Posterior cingulate gyrus (tissue), 11 donors: ENCODE measurements around the gene DMXL1.
"Not testable (repeated sequence)": the region's sequence is repeated elsewhere in the genome, so short reads cannot be mapped to it uniquely, and the experiment has no call there.

Experiments
- DNase-seq, 10 donors: peaks; one replicate each; pipeline versions ENCODE4 v3.0.0 to v3.0.0-alpha.2; 2020 to 2021; ENCODE audit warnings: mixed read lengths in 3 of 10
- intact Hi-C: fragments of 100-400 bp; cut with DNase I; formaldehyde crosslinking; loops from one replicate; pipeline ENCODE4 v1.15.1; 2023

Gene DMXL1

DNA sequence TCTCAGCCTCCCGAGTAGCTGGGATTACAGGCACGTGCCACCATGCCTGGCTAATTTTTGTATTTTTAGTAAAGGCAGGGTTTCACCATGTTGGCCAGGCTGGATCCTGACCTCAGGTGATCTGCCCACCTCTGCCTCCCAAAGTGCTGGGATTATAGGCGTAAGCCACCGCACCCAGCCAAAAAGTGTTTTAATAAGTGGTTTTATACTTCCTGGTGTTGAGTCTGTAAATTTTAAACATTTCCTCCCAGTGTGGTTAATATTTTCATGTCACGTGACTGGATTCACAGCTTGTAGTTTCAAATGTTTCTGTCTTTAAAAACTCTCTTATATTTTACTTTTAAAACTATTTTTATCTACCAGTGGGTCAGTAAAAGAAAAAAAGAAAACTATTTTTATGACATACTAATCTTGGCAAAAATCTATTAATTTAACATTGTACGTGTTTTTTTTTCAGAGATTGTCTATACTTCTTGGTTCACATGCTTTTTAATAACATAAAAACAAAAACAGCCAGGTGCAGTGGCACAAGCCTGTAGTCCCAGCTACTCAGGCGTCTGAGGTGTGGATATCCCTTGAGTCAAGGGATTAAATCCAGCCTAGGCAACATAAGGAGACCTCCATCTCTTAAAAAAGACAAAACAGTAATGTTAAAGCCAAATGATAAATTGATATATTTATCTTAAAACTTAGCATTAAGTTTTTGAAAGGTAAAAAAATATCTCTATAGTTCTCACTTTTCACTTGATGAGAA is 117.1 kb downstream of the DMXL1 start:
- intact Hi-C loops = no loop called here
- peak in 1 of 10 donors; percentile 57 for DNase-seq

DNA sequence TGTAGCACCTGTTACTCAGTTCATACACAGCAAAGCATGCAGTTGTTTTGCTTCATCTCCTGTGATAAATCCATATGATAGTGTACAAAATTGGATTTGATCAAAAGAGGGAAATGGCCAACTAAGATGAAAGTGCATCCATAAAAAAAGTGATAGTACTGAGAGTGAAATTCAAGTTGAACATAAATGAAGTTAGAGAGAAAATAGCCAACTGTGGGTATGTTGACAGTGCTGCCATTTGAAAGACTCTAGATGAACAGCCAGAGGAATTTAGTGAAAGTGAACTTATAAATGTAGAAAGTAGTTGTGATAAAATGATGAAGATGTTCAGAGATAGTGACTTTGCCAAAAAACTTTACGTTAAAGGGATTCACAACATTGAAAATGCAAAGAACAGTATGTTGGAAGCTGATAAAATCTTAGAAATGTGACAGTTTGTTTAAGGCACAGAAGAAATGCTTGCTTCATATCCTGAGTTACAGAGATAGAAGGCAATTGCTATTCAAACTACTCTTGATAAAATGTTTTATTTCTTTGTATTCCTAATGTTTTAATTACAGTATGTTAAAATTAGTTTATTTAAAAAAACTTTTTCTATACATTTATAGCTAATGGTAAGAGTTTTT is 119.7 kb downstream of the DMXL1 start:
- intact Hi-C loops = no loop called here

DNA sequence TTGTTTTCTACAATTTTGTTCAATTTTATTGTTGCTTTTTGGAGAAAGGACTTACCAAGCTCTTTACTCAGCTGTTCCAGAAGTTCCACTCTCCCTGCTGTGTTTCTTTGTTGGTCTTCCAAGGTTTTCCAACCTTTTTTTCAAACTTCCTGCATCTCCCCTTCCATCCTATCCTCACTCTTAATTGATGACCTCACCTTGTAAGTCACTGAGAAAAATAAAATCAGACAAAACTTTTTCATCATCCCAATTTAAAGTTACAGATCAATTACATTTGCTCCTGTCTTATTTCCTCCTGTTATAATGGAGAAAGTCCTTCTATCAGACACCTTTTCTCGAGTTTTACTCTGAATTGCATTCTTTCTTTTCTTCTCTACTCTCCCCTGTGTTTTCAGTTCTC is 121.1 kb downstream of the DMXL1 start:
- intact Hi-C loops = no loop called here
- no peak for DNase-seq

More for the DNA sequence above, 119.7 kb downstream of the DMXL1 start:
- DNase-seq = no peak

DNA sequence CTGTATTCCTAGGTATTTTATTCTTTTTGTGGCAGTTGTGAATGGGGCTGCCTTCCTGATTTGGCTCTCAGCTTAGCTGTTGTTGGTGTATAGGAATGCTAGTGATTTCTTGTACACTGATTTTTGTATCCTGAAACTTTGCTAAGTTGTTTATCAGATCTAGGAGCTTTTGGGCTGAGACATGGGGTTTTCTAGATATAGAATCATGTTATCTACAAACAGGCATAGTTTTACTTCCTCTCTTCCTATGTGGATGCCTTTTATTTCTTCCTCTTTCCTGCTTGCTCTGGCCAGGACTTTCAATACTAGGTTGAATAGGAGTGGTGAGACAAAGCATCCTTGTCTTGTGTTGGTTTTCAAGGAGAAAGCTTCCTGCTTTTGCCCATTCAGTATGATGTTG is 129.9 kb downstream of the DMXL1 start:
- intact Hi-C loops = no loop called here
- no peak for DNase-seq

DNA sequence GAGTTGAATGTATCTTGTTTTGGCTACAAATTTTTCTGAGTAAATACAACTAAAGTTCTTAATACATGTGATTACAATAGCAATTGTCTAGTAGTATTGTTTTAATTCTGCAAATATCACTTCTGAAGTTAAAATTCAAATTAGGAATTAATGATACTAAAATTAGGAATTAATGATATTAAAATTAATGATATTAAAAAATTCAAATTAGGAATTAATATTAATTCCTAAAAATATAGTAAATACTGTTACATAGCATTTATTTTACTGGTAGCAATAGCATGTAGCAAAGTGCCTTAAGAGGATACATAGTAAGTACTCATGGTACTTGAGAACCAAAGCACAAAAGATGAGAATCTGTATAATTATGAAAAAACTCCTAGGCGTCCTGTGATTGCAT is 136.2 kb downstream of the DMXL1 start:
- intact Hi-C loops = no loop called here
- DNase-seq = no peak

DNA sequence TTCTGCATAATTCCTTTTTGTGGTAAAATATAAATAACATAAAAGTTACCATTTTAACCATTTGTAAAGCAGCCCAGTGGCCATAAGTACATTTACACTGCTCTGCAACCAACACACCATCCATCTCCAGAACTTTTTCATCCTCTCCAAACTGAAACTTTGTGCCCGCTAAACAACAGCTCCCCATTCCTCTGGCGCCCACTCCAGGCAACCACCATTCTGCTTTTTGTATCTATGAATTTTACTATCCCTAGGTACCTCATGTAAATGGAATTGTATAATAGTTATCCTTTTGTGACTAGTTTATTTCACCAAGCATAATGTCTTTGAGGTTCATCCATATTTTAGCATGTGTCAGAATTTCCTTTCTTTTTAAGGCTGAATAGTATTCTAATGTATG is 141.1 kb downstream of the DMXL1 start:
- DNase-seq = no peak
- intact Hi-C loops = no loop called here

DNA sequence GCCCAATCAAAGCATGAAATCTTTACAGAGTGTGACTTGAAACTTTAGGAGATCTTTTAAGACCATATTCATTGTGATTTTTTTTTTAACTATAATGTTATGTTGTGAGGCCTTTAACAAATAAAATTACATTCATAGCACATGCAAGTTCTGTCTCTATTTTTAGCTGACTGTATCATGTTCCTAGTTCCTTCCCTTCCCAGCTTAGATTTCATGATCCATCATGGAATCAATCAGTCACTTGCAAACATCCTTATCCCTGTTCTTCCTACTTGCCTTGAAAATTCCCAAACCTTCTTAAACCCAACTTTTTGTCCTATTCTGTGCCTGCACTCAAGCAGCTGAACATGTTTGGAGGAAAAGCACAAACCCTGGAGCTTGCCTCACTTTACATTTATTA is 141.8 kb downstream of the DMXL1 start:
- intact Hi-C loops = no loop called here
- DNase-seq = no peak

DNA sequence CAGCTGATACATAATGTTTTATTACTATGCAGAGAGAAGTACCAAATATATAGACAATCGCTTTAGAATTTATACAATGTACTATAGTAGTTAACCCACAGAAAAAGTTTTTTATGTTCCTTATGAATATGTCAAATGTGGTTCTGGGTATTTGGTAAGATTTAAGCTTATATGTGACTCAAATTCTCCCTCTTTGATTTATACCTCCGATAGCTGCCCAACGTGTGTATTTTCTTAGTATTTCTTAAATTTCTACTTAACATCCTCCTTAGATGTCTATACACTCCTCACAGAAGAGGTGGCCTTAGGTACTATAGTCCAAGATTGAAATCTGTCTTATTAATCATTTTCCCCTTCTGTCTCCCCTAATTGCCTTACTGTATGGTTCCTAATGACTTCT is 146.3 kb downstream of the DMXL1 start:
- intact Hi-C loops = no loop called here
- no peak for DNase-seq

DNA sequence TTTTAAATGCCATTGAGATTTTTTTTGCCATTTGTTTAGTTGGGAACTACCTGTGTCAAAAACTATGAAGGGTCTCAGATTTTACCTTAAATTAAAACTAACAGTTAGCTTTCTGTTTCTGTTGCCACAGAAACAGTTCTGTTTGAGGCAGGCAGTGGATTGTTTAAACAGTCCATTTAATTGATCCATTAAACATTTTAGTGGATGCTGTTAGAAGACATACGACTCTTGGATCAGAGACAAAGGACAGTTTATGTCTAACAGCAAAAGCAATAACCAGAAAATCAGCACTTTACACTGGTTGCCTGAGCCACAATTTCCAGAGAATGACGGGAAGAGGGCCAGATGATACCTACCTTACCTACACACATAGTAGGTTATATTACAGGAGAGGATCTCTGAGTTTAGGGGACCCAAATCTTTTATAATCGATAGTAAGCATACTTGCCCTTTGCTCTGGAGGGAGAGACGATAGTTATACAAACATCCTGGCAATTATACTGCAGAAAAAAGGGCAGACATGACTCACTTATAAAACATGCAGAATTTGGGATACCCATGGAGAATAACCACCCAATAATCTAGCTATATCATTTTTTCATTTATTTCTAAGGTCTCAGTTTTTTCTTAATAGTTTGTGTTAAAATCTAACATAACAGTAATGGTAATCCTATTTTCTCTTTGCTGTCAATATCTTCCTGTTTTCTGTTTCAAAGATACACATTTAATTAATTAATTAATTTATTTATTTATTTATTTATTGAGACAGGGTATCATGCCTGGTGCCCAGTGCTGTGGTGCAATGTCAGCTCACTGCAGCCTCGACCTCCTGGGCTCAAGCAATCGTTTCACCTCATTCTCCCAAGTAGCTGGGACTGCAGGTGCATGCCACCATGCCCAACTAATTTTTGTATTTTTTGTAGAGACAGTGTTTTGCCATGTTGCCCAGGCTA is 148.2 kb downstream of the DMXL1 start:
- intact Hi-C loops = no loop called here
- no peak for DNase-seq

DNA sequence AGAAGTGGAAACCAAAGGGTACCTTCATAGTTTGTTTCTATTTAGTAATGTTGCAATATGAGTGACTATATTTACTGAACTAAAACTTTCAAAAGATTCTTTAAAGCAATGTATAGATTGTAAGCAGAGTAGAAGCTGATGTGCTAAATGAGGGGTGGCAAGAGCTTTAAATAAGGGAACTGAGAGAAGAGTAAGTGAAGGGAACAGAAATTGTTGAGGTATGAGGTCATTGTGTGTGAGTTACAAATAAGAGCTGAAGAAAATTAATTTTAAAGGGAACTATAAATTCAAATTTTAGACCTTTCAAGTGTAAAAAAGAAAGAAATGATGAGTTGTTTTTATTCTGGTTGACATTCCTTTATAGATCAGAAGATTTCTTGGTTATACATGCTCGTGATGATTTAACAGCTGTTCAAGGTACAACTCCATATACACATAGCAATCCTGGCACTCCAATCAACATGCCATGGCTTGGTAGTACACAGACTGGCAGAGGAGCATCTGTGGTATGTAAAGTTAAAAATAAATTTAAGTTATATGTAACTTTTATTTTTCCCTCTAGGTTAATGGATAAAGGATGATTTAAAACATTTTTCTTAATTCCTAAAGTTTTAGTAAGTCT is 149.8 kb downstream of the DMXL1 start:
- no peak for DNase-seq
- intact Hi-C loops = no loop called here

DNA sequence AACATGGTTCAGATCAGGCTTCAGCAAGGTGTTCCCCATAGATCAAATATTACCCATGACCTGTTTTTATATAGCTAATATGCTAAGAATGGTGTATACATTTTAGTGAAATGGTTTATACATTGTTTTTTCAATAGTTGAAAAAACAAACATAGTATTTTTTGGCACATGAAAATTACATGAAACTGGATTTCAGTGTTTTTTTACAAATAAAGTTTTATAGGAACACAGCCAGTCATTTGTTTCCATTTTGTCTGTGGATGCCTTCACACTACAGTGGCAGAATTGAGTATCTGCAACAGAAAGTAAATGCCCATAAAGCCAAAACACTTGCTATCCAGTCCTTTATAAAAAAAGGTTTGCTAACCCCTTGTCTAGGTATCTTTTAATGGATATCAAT is 150.4 kb downstream of the DMXL1 start:
- intact Hi-C loops = no loop called here
- DNase-seq = no peak

DNA sequence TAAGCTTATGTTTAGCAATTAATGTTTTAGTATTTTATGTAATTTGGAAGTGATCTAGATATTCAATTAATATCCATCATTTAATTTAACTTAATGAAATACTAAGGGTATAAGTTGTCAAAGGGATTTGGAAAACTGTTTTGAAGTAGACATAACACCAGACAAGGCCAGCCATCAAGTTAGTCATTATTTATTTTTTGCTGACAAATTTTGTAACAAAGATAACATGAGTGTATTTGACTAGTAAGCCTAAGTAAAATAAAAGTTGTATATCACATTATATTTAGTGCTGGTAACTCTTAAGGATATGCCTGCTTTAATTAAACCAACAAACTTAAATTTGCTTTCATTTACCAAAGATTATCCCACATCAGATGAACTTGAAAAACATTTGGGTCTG is 159.1 kb downstream of the DMXL1 start:
- intact Hi-C loops = no loop called here
- no peak for DNase-seq

DNA sequence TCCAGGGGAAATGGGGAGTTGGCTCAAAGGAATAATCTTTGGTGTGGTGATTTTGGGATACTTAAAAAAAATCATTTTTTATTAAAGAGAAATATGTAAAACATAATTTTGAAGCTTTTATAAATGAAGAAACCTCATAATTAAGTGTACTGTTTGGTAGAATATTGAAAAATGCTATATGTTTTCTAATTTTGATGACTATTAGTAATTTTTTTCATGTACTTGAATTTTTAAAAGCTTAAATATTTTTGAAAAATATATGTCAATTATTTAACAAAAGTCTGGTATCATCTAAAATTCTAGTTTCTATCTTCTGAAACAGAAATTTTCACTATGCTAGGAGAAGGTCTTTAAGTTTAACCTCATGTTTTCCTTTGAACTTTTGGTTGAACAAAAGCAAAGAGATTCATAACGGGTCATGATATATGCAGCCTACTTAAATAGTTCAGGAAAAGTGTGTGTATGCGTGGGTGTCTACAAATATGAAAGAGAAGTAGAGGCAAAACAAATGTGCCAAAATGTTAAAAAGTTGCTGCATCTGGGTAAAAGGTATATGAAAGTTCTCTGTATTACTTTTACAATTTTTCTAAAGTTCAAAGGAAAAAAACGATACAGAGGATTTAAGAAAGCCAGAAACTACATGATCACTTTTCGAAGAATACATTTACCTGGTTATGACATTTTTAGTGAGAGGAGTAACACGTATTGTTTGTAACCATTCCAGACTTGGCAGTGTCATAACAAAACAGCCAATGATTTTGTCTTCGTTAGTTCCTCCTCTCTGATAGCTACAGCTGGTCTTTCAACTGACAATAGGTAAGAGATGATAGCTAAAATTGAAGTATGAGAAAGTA is 167.6 kb downstream of the DMXL1 start:
- no peak for DNase-seq
- intact Hi-C loops = no loop called here

DNA sequence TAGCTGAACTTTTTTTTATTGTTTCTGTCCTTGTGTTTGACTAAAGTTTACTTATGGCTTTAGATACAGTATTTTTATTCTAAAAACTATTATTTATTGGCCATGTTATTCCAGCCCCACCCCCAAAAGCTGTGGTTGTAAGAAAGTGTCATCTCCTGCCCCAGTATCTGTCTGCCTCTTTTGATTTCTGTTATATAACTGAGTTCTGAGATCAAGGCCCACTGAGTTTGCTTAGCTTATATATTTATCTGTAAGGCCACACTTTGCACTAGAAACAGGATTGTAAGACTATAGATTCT is 168.2 kb downstream of the DMXL1 start:
- intact Hi-C loops = no loop called here
- DNase-seq = no peak

DNA sequence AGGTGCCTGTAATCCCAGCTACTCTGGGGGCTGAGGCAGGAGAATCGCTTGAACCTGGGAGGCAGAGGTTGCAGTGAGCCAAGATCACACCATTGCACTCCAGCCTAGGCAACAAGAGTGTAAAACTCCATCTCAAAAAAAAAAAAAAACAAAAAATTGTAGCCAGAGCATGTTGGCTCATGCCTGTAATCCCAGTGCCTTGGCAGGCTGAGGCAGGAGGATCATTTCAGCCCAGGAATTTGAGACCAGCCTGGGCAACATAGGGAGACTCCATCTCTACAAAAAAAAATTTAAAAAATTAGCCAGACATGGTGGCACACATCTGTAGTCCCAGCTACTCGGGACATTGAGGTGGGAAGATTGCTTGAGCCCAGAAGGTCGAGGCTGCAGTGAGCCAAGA is 168.9 kb downstream of the DMXL1 start:
- DNase-seq, intact Hi-C loops: not testable (repeated sequence)

DNA sequence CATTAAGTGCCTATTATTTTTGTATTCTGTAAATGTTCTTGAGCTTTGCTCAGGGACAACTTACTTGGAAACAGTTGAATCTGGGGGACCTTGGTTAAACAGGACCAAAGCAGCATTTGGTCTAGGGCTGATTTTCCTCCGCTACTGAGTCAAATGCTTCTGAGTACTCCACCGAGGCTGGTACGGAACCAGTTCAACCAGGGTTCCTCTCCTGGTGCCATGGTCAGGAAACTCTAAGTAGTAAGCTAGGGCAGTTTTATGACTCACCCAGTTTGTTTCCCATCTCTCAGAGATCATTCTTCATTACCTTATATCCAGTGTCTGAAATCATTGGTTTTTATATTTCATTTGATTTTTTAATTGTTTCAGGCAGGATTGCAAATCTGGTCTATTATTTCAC is 173.0 kb downstream of the DMXL1 start:
- no peak for DNase-seq
- intact Hi-C loops = no loop called here

DNA sequence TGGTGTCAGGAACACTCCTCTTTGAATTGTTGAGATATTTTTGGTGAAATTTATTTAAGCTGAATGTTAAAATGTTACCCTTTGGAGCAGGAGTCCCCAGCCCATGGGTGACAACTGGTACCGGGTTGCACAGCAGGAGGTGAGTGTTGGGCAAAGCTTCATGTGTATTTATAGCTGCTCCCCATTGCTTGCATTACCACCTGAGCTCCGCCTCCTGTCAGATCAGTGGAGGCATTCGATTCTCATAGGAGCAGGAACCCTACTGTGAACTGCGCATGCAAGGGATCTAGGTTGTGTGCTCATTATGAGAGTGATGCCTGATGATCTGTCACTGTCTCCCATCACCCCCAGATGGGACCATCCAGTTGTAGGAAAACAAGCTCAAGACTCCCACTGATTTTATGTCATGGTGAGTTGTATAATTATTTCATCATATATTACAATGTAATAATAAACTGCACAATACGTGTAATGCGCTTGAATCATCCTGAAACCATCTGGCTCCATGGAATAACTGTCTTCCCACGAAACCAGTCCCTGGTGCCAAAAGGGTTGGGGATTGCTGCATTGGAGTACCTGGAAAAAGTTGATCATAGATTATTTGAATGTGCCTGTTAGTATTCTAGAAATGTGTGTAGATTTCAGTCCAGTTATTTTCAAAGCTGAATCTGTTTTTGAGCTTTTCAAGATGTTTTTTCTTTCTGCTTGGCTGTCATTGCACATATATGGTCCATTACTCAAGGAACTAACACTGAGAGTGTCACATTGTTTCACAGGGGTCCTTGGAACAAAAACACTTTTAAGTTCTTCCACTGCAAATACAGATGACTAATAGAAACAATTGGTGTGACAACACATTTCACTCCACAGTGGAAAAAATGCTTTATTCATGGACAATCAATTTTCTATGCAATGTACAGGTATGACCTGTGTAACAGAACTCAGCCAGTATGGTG is 180.3 kb downstream of the DMXL1 start:
- no peak for DNase-seq
- intact Hi-C loops = no loop called here

DNA sequence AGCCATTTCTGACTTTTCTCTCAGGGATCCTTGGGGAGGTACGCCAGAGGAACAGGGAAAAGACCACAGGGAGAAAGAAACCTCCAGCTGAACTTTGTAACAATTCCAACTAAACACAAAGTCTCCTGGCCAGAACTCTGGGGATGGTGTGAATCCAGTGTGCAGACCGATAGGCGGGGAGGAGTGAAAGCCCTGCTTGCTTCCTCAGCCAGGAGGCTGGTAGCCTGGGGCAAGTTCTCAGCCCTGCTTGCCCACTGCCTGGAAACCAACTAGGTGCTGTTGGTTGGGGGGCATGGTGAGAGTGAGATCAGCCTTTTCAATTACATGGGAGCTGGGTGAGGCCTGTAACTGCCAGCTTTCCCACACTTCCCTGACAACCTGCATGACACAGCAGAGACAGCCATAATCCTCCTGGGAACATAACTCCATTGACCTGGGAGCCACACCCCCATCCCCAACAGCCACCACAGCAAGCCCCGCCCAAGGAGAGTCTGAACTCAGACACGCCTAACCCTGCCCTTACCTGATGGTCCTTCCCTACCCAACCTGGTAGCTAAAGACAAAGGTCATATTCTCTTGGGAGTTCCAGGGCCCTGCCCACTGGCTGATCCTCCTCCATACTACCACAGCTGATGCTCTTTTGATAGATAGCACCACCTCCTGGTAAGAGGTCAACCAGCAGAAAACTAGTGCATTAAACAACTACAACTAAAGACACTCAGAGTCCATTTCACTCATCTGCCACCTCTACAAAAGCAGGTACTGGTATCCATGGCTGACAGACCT is 184.9 kb downstream of the DMXL1 start:
- intact Hi-C loops = no loop called here
- peak in 1 of 10 donors; percentile 57 for DNase-seq
